ENCODE measurements around the gene KRT33A.

KRT33A gene

DNA sequence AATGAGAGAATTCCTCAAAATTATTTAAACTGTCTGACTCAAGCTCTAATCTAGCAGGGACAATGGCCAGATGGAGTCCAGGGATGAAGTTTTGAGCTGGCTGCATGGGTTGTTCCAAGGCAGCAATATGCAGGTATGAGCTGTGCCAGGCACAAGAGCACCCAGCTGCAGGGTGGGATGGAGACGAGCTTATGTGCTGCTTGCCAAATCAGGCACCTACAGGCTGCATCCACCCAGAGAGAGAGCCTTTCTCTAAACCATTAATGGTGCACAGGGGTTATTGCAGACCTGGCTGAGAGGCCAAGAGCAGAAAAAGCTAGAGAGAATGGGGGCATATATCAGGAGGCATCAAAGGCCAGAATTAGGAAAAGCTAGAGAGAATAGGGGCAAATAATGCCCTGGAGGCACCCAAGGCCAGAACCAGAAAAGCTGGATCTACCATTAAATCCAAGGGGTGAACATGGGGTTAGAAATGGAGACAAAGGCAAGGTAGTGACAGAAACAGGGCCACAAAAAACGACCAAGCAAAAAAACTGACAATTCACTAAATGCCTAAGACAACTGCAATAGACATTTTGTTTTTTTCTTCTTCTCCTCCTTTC lies 11.0 kb downstream of the KRT33A start:
- H3K9ac ChIP-seq (ENCODE audit: insufficient read length) = no peak overlapping the region

DNA sequence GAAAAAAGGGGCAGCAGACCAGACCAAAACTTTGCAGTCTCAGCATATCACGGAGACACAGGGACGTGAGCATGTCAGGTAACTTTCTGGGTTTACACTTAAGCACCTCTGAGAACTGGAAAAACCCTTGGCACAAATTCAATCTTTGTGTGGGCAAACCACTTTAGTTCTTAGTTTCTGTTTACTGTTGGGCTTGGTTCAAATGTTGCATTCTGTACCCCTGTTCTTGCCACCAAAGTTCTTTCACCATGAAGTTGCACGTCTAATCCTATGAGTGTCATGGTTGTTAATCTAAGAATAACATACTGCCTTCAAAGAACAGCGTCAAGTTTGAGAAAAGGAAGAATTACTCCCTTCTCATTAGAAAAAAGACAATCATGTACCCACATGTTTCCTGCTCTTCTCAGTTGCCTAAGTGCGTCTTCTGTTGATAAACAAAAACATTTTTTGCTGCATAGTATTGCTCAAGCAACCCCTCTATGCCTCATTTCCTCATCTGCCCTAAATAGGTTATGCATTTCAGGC lies 11.6 kb downstream of the KRT33A start:
- no peak overlapping the region for H3K27ac ChIP-seq
- no peak overlapping the region for H3K4me3 ChIP-seq
- H3K36me3 ChIP-seq (ENCODE audit: insufficient read depth, low read length) = no peaks in the 10 kb centered on the region
- no peak overlapping the region for H3K9ac ChIP-seq (ENCODE audit: insufficient read length)
- TF ChIP-seq EZH2 (IDR thresholded peaks at IDR 0.05) = no peak
- no peak for TF ChIP-seq FOXP2 (optimal IDR thresholded peaks at IDR 0.05; ENCODE audit: control extremely low read depth, extremely low read length, insufficient read depth)
- TF ChIP-seq POLR2AphosphoS5 (IDR thresholded peaks at IDR 0.05; ENCODE audit: borderline replicate concordance, low read depth, low read length) = no peak
- no peaks in the 10 kb centered on the region; the same call in 1 of the 2 replicates for H3K9me3 ChIP-seq (ENCODE audit: low read depth, low read length)
- DNase-seq (ENCODE audit: low read depth, low spot score) = no peak

More for the DNA sequence above, 11.0 kb downstream of the KRT33A start:
- Histone ChIP-seq H3K9me3 (ENCODE audit: low read depth, low read length) (no peaks in the 10 kb centered on the region; the same call in 1 of the 2 replicates), H3K27ac (no peak overlapping the region; the same call in 1 of the 2 replicates), H3K4me3 (no peak overlapping the region), H3K36me3 (ENCODE audit: insufficient read depth, low read length) (no peaks in the 10 kb centered on the region)
- TF ChIP-seq POLR2AphosphoS5 (IDR thresholded peaks at IDR 0.05; ENCODE audit: borderline replicate concordance, low read depth, low read length) (no peak), EZH2 (IDR thresholded peaks at IDR 0.05) (no peak), FOXP2 (optimal IDR thresholded peaks at IDR 0.05; ENCODE audit: control extremely low read depth, extremely low read length, insufficient read depth) (no peak)
- no peak for DNase-seq (ENCODE audit: low read depth, low spot score)

DNA sequence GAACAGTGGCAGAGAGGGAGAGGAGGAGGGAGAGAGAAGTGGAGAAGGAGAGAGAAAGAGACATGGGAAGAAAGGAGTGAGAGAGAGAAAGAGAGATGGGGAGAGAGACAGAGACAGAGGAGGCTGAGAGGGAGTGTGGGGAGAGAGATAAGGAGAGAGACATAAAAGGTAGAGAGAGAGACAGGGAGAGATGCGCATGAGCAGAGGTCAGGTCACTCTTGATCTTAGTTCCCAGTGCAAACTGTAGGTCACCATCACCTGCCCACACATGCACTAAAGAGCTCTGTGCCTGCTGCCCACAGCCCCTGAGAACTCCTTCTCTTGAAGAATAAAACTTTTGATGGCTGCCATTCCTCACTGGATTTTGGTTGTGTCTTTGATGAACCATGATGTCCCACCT lies 14.9 kb downstream of the KRT33A start:
- Histone ChIP-seq H3K27ac (no peak overlapping the region), H3K4me3 (no peak overlapping the region), H3K9me3 (ENCODE audit: low read depth, low read length) (no peaks in the 10 kb centered on the region), H3K9ac (ENCODE audit: insufficient read length) (no peak overlapping the region), H3K36me3 (ENCODE audit: insufficient read depth, low read length) (no peaks in the 10 kb centered on the region)
- TF ChIP-seq FOXP2 (optimal IDR thresholded peaks at IDR 0.05; ENCODE audit: control extremely low read depth, extremely low read length, insufficient read depth) = no peak
- TF ChIP-seq POLR2AphosphoS5 (IDR thresholded peaks at IDR 0.05; ENCODE audit: borderline replicate concordance, low read depth, low read length) = no peak
- TF ChIP-seq EZH2 (IDR thresholded peaks at IDR 0.05) = no peak
- DNase-seq (ENCODE audit: low read depth, low spot score) = no peak

DNA sequence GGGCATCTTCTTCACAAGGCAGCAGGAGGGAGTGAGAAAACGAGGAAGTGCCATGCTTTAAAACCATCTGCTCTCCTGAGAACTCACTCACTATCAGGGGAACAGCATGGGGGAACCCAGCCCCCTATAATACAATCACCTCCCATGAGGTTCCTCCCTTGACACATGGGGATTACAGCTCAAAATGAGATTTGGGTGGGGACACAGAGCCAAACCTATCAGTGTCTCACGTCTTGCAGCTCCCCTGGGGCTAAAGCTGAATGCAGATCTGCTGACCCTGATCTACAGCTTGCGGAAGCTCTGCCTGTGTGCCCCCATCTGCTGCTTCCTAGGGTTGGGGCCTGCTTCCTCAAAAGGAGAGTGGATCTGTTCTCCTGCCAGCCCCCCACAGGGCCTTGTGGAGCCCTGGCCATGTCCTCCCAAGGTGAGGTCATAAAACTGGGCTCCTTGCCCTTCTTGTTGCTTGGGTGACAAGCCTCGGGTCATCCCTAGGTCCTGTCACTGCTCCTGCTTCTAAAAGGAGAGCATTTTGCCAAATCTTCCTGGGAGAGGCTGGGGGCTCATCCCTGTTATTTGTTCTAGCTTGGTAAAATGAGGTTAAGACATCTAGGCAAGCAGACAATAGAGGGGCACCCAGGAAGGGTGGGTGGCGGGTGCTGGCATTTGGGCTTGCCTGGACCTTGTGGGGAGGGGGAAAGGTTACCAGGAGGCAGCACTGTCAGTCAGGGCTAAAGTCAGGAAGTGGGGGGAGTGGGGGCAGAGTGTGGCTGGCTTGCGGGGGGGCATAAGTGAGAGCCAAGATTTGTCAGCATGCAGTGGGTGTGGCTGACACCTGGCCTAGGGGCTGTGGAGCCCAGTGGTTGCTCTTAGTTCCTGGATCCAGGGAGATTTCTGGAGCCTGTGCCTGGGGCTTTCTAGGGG lies 16.0 kb downstream of the KRT33A start:
- TF ChIP-seq POLR2AphosphoS5 (IDR thresholded peaks at IDR 0.05; ENCODE audit: borderline replicate concordance, low read depth, low read length) (no peak), FOXP2 (optimal IDR thresholded peaks at IDR 0.05; ENCODE audit: control extremely low read depth, extremely low read length, insufficient read depth) (no peak), EZH2 (IDR thresholded peaks at IDR 0.05) (no peak)
- DNase-seq (ENCODE audit: low read depth, low spot score) = no peak
- Histone ChIP-seq H3K9ac (ENCODE audit: insufficient read length) (no peak overlapping the region), H3K36me3 (ENCODE audit: insufficient read depth, low read length) (no peaks in the 10 kb centered on the region), H3K4me3 (no peak overlapping the region), H3K27ac (no peak overlapping the region), H3K9me3 (ENCODE audit: low read depth, low read length) (no peaks in the 10 kb centered on the region)

DNA sequence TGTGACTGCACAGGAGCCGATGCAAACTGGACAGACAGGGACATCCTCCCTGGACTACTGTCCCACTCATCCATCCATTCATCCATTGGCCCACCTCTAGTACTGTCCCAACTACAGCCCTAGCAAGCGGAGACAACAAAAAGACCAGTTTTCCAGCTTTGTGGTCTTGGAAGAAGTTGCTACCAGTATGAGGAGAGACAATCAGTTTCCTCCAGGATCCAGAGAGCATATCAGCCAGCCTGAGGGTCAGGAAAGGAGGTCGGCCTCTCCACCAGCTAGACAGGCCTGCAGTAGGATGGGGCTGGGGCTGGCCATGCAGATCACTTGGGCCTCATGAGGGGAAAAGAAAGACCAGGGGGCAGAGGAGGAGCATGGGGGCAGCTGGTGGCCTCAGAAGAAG lies 16.8 kb downstream of the KRT33A start:
- no peak for TF ChIP-seq POLR2AphosphoS5 (IDR thresholded peaks at IDR 0.05; ENCODE audit: borderline replicate concordance, low read depth, low read length)
- no peak for TF ChIP-seq FOXP2 (optimal IDR thresholded peaks at IDR 0.05; ENCODE audit: control extremely low read depth, extremely low read length, insufficient read depth)
- TF ChIP-seq EZH2 (IDR thresholded peaks at IDR 0.05) = no peak
- DNase-seq (ENCODE audit: low read depth, low spot score) = no peak
- Histone ChIP-seq H3K9ac (ENCODE audit: insufficient read length) (no peak overlapping the region), H3K36me3 (ENCODE audit: insufficient read depth, low read length) (no peaks in the 10 kb centered on the region), H3K27ac (no peak overlapping the region), H3K9me3 (ENCODE audit: low read depth, low read length) (no peaks in the 10 kb centered on the region), H3K4me3 (no peak overlapping the region)

DNA sequence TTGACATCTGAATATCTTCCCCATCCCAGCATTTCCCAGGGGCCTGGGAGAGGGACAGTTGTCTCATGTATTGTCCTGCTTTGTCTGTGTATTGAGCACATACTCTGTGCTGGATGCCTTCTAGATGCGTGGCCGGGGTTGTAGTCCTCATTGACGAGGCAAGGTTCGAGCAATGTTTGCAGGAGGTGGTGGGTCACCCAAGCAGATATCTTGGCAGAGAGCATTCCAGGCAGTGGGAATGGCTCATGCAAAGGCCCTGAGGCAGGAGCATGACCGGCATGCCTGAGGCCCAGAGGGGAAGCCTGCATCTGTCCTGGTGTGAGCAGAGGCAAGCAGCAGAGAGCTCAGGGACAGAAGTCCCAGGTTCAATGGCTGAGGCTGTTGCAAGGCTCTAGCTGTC lies 17.5 kb downstream of the KRT33A start:
- H3K4me3 ChIP-seq = no peak overlapping the region
- no peak for TF ChIP-seq POLR2AphosphoS5 (IDR thresholded peaks at IDR 0.05; ENCODE audit: borderline replicate concordance, low read depth, low read length)
- no peak for TF ChIP-seq EZH2 (IDR thresholded peaks at IDR 0.05)
- no peak for TF ChIP-seq FOXP2 (optimal IDR thresholded peaks at IDR 0.05; ENCODE audit: control extremely low read depth, extremely low read length, insufficient read depth)
- no peaks in the 10 kb centered on the region for H3K9me3 ChIP-seq (ENCODE audit: low read depth, low read length)
- H3K9ac ChIP-seq (ENCODE audit: insufficient read length) = no peak overlapping the region
- H3K36me3 ChIP-seq (ENCODE audit: insufficient read depth, low read length) = no peaks in the 10 kb centered on the region
- no peak for DNase-seq (ENCODE audit: low read depth, low spot score)
- no peak overlapping the region for H3K27ac ChIP-seq

DNA sequence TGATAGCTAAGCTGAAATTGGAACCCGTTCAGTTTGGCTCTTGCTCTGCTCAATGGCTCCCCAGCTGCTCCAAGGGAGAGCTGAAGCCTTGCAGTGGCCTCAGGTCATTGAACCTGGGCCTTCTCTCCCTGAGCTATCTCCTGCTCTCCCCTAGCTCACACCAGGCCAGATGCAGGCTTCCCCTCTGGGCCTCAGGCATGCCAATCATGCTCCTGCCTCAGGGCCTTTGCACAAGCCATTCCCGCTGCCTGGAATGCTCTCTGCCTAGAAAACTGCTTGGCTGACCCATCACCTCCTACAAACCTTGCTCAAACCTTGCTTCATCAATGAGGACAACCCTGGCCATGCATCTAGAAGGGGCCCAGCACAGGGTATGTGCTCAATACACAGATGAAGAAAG lies 18.4 kb downstream of the KRT33A start:
- Histone ChIP-seq H3K4me3 (no peak overlapping the region), H3K9ac (ENCODE audit: insufficient read length) (no peak overlapping the region), H3K36me3 (ENCODE audit: insufficient read depth, low read length) (no peaks in the 10 kb centered on the region), H3K9me3 (ENCODE audit: low read depth, low read length) (no peaks in the 10 kb centered on the region), H3K27ac (no peak overlapping the region)
- no peak for DNase-seq (ENCODE audit: low read depth, low spot score)
- no peak for TF ChIP-seq FOXP2 (optimal IDR thresholded peaks at IDR 0.05; ENCODE audit: control extremely low read depth, extremely low read length, insufficient read depth)
- no peak for TF ChIP-seq POLR2AphosphoS5 (IDR thresholded peaks at IDR 0.05; ENCODE audit: borderline replicate concordance, low read depth, low read length)
- TF ChIP-seq EZH2 (IDR thresholded peaks at IDR 0.05) = no peak

DNA sequence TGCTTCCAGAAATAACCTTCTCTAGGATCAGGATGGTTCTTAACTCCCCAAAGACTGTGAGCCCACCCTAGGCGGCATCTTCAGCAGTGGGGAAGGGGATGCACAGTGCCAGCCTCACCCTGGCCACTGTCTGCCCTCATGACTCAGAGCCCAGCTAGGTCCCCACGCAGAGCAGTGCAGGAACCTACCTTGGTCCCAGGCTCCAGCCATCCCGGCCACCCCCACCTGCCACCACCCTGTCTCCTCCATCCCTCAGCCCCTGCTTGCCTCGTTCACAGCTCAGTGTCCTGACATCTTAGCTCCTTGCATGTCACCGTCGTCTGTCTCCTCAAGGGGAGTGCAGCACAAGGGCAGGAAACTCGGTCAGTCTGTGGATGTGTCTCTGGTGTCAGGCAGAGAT lies 19.0 kb downstream of the KRT33A start:
- Histone ChIP-seq H3K36me3 (ENCODE audit: insufficient read depth, low read length) (no peaks in the 10 kb centered on the region), H3K9me3 (ENCODE audit: low read depth, low read length) (no peaks in the 10 kb centered on the region), H3K4me3 (no peak overlapping the region), H3K9ac (ENCODE audit: insufficient read length) (no peak overlapping the region), H3K27ac (no peak overlapping the region)
- TF ChIP-seq EZH2 (IDR thresholded peaks at IDR 0.05) = no peak
- TF ChIP-seq FOXP2 (optimal IDR thresholded peaks at IDR 0.05; ENCODE audit: control extremely low read depth, extremely low read length, insufficient read depth) = no peak
- no peak for TF ChIP-seq POLR2AphosphoS5 (IDR thresholded peaks at IDR 0.05; ENCODE audit: borderline replicate concordance, low read depth, low read length)
- DNase-seq (ENCODE audit: low read depth, low spot score) = no peak

All from SK-N-MC (cell line).